SH-SY5Y (cell line): ENCODE results near the gene CFAP77.

Experiments
- GATA2 ChIP-seq: IDR thresholded peaks from 2 replicates; pipeline ENCODE4 v1.6.1; 2011; ENCODE audit warnings: mild to moderate bottlenecking, low read depth, low read length
- GATA3 ChIP-seq: IDR thresholded peaks from 2 replicates; pipeline ENCODE4 v1.6.1; 2011; ENCODE audit warnings: low read depth, mild to moderate bottlenecking, low read length, moderate library complexity

DNA sequence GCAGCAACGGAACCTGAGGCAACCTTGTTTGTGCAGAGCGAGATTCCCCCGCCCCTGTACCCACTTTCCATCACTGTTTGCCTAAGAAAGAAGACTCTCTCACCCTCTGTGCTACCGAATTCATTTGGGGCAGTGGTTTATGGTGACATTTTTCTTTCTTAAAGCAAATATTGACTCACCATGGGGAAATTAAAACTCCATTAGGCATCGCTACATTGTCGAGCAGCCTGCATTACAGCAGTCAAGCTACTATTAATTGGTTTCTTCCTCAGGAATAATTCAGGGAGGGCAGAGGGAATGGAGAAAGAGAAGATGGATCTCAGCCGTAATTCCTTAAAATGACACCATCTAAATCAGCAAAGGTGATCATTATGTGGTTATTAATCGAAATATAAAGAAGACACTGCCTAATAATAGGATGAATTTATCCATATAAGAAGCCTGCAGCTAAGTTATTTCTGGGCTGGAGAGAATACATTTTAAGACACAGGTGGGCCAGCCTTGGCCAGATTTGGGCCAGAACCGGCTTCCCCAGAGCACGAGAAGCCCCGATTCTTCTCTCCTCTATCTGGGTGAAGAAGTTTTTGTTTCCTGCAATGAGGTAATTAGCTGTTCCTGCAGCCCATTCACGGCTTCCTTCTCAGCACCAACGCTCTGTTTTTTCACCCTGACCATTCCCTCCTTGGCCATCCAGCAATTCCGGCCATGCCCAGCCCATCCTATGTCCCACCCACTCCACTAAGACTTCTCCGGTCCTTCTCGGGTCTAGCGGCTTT is 16.8 kb downstream of the CFAP77 start:
- TF ChIP-seq GATA2 (no peak), GATA3 (no peak)
